ENCODE results near the gene ASCC3.

- peak in 1 of 3 experiments; percentile 36 for TF ChIP-seq CTCF (IDR thresholded peaks at IDR 0.05)
- no peak for TF ChIP-seq POLR2A (IDR thresholded peaks at IDR 0.05)
These were observed 420.4 kb downstream of the ASCC3 start for GRCh38 chr6:100460650-100461204.

Measured in testis (tissue), 2 donors.